H1 (cell line): ENCODE data around the gene DPPA4. TPM values are rescaled to one million over a fixed set of nuclear protein-coding genes. Genes with fewer than 3 reads are reported as not detected.

ENCODE experiments used
- CTCF ChIA-PET: fragments of 300-600 bp; sonication (Branson Sonifier 250); formaldehyde crosslinking; loops from one replicate; lab custom pipeline; 2021; ENCODE audit not compliant: partially characterized antibody; lab: Charles Lee
- POLR2A ChIA-PET: fragments of 300-600 bp; sonication (Branson Sonifier 250); formaldehyde crosslinking; loops from one replicate; lab custom pipeline; 2021; ENCODE audit warnings: inconsistent platforms; ENCODE audit not compliant: partially characterized antibody; lab: Charles Lee
- DNase-seq, 2 experiments: peaks; one replicate each; pipeline versions ENCODE4 v3.0.0 to v3.0.0-alpha.2; 2010 to 2022; ENCODE audit warnings: low spot score in 2 of 2, low read depth in 1 of 2, mixed read lengths in 1 of 2
- FAIRE-seq: peaks from 2 replicates; lab custom pipeline; 2011; peaks lifted over from hg19 to GRCh38; lab: Jason Lieb, UNC
- H2AFZ ChIP-seq: 2 replicates; pipeline ENCODE4 v1.8.1; 2012; ENCODE audit warnings: low read length, inconsistent platforms
- H2AK5ac ChIP-seq: 2 replicates; pipeline ENCODE4 v1.6.1; 2013; ENCODE audit warnings: low read depth, low read length
- H2BK120ac ChIP-seq: replicated peaks from 2 replicates; pipeline ENCODE3; 2013; ENCODE audit warnings: low read depth, low read length, inconsistent platforms
- H2BK12ac ChIP-seq: 2 replicates; pipeline ENCODE4 v1.6.1; 2013; ENCODE audit warnings: low read depth, low read length
- H2BK15ac ChIP-seq: 2 replicates; pipeline ENCODE4 v1.6.1; 2013; ENCODE audit warnings: low read length
- H2BK20ac ChIP-seq: 2 replicates; pipeline ENCODE4 v1.6.1; 2013; ENCODE audit warnings: low read length
- H2BK5ac ChIP-seq: 2 replicates; pipeline ENCODE4 v1.6.1; 2013; ENCODE audit warnings: low read depth, low read length
- H3K14ac ChIP-seq: 2 replicates; pipeline ENCODE4 v1.6.1; 2013; ENCODE audit warnings: inconsistent platforms; ENCODE audit not compliant: insufficient read length
- H3K18ac ChIP-seq: 2 replicates; pipeline ENCODE4 v1.6.1; 2013; ENCODE audit warnings: low read length; ENCODE audit errors: extremely low read depth
- H3K23ac ChIP-seq: 2 replicates; pipeline ENCODE4 v1.6.1; 2013; ENCODE audit warnings: inconsistent platforms; ENCODE audit not compliant: insufficient read length
- H3K23me2 ChIP-seq: 2 replicates; pipeline ENCODE4 v1.6.1; 2013; ENCODE audit warnings: low read depth, low read length
- H3K27ac ChIP-seq: 2 replicates; pipeline ENCODE4 v1.6.1; 2011; ENCODE audit warnings: low read depth, low read length, inconsistent platforms
- H3K27me3 ChIP-seq, 4 experiments: replicated peaks in 1 of 4; 1 replicate in 1 of 4; 2 replicates in 3 of 4; pipeline versions ENCODE4 v1.6.1 to v1.8.1; 2011 to 2013; ENCODE audit warnings: low read length in 3 of 4, mild to moderate bottlenecking in 3 of 4, inconsistent platforms in 2 of 4, mixed read lengths in 2 of 4, moderate library complexity in 1 of 4; ENCODE audit not compliant: control insufficient read depth in 3 of 4, insufficient read depth in 3 of 4; ENCODE audit errors: extremely low read depth in 1 of 4
- H3K36me3 ChIP-seq, 4 experiments: 2 replicates each; pipeline versions ENCODE4 v1.6.1 to v1.8.1; 2011 to 2013; ENCODE audit warnings: mild to moderate bottlenecking in 4 of 4, low read length in 3 of 4, moderate library complexity in 2 of 4, control low read depth in 1 of 4, inconsistent platforms in 1 of 4; ENCODE audit not compliant: insufficient read depth in 4 of 4, control insufficient read depth in 2 of 4
- H3K4ac ChIP-seq: replicated peaks from 2 replicates; pipeline ENCODE3; 2013; ENCODE audit warnings: low read length, low read depth, mixed read lengths, inconsistent platforms; ENCODE audit not compliant: insufficient read length
- H3K4me1 ChIP-seq, 4 experiments: replicated peaks in 1 of 4; 1 replicate in 1 of 4; 2 replicates in 3 of 4; pipeline versions ENCODE4 v1.6.1 to v1.8.1; 2011 to 2013; ENCODE audit warnings: low read length in 3 of 4, inconsistent platforms in 2 of 4, mixed read lengths in 1 of 4; ENCODE audit not compliant: insufficient read depth in 4 of 4, control insufficient read depth in 3 of 4
- H3K4me2 ChIP-seq, 2 experiments: 2 replicates each; pipeline versions ENCODE4 v1.6.1 to v1.8.1; 2011 to 2013; ENCODE audit warnings: low read depth in 2 of 2, low read length in 2 of 2, control low read depth in 1 of 2, inconsistent platforms in 1 of 2, mild to moderate bottlenecking in 1 of 2; ENCODE audit not compliant: insufficient read depth in 1 of 2
- H3K4me3 ChIP-seq, 4 experiments: fragments of 200-600, 300-600 bp in 1 of 4; sonication (generic), shearing (Covaris generic), sonication (Bioruptor Twin) in 1 of 4; 2 replicates each; pipeline versions ENCODE4 v1.5.1 to v1.8.1; 2011 to 2016; ENCODE audit warnings: low read length in 4 of 4, low read depth in 3 of 4, control low read depth in 2 of 4, inconsistent platforms in 2 of 4, mild to moderate bottlenecking in 2 of 4, mixed read lengths in 1 of 4, moderate library complexity in 1 of 4; ENCODE audit not compliant: insufficient read depth in 2 of 4; ENCODE audit errors: extremely low read depth in 1 of 4
- H3K56ac ChIP-seq: replicated peaks from 2 replicates; pipeline ENCODE3; 2013; ENCODE audit warnings: low read depth, mild to moderate bottlenecking, mixed read lengths, low read length, inconsistent platforms; ENCODE audit not compliant: insufficient read length
- H3K79me1 ChIP-seq: 2 replicates; pipeline ENCODE4 v1.6.1; 2013; ENCODE audit warnings: low read depth, low read length, control low read depth
- H3K79me2 ChIP-seq, 2 experiments: 2 replicates each; pipeline versions ENCODE4 v1.6.1 to v1.8.1; 2012 to 2013; ENCODE audit warnings: low read length in 2 of 2, mild to moderate bottlenecking in 2 of 2, inconsistent platforms in 1 of 2; ENCODE audit not compliant: insufficient read depth in 2 of 2, control insufficient read depth in 1 of 2
- H3K9ac ChIP-seq, 4 experiments: replicated peaks in 1 of 4; 1 replicate in 1 of 4; 2 replicates in 3 of 4; pipeline versions ENCODE4 v1.6.1 to v1.8.1; 2011 to 2013; ENCODE audit warnings: low read depth in 3 of 4, low read length in 3 of 4, control low read depth in 2 of 4, mild to moderate bottlenecking in 2 of 4, moderate library complexity in 2 of 4, inconsistent platforms in 1 of 4; ENCODE audit errors: extremely low read depth in 1 of 4
- H3K9me3 ChIP-seq, 2 experiments: 2 replicates each; pipeline versions ENCODE4 v1.6.1 to v1.8.1; 2012 to 2013; ENCODE audit warnings: mild to moderate bottlenecking in 2 of 2, moderate library complexity in 2 of 2, control low read depth in 1 of 2, inconsistent platforms in 1 of 2, low read depth in 1 of 2, low read length in 1 of 2, mixed read lengths in 1 of 2; ENCODE audit not compliant: insufficient read depth in 2 of 2
- H4K20me1 ChIP-seq, 2 experiments: replicated peaks in 1 of 2; 2 replicates each; pipeline versions ENCODE3 to v1.8.1; 2011 to 2013; ENCODE audit warnings: inconsistent platforms in 2 of 2, low read length in 2 of 2, mild to moderate bottlenecking in 1 of 2; ENCODE audit not compliant: insufficient read depth in 2 of 2, control insufficient read depth in 1 of 2
- H4K5ac ChIP-seq: 2 replicates; pipeline ENCODE4 v1.6.1; 2013; ENCODE audit warnings: low read length, low read depth, mixed read lengths, inconsistent platforms; ENCODE audit not compliant: insufficient read length
- H4K8ac ChIP-seq: 2 replicates; pipeline ENCODE4 v1.8.0; 2013; ENCODE audit warnings: mild to moderate bottlenecking, moderate library complexity, low read length, inconsistent platforms; ENCODE audit not compliant: insufficient read depth; ENCODE audit errors: extremely low read depth
- H4K91ac ChIP-seq: replicated peaks from 2 replicates; pipeline ENCODE3; 2013; ENCODE audit warnings: low read length, mixed read lengths, inconsistent platforms; ENCODE audit not compliant: insufficient read length
- BRCA1 ChIP-seq: IDR thresholded peaks from 2 replicates; pipeline ENCODE4 v1.6.1; 2012; ENCODE audit warnings: low read depth, low read length, improper control_type of control experiment
- CBX8 ChIP-seq: fragments of 300-800, 300-1000 bp; sonication (generic); IDR thresholded peaks from 2 replicates; pipeline ENCODE4 v1.7.1; 2016; ENCODE audit warnings: low read depth, low read length, borderline replicate concordance
- PHF8 ChIP-seq: fragments of 200-600 bp; sonication (generic); conservative IDR thresholded peaks from 2 replicates; pipeline ENCODE4 v1.7.1; 2012; ENCODE audit warnings: low read depth, mild to moderate bottlenecking, inconsistent platforms, low read length, moderate library complexity
- POLR2A ChIP-seq, 2 experiments: IDR thresholded peaks; 1 replicate in 1 of 2; 2 replicates in 1 of 2; pipeline ENCODE4 v1.6.1; 2011; ENCODE audit warnings: low read depth in 2 of 2, low read length in 2 of 2, mild to moderate bottlenecking in 2 of 2; ENCODE audit errors: control extremely low read depth in 1 of 2
- ZNF274 ChIP-seq: IDR thresholded peaks from 2 replicates; pipeline ENCODE4 v1.7.0; 2012; ENCODE audit warnings: low read length, borderline replicate concordance; ENCODE audit errors: extremely low read depth
- WGBS, 2 experiments: shearing (Covaris generic) in 1 of 2; methylation state at CpG; one replicate each; pipeline versions ENCODE4 v1.1.6 to v1.1.7; 2013 to 2015; ENCODE audit warnings: low lambda C conversion rate in 2 of 2, mixed read lengths in 2 of 2, inconsistent platforms in 1 of 2, low coverage in 1 of 2, missing lambda C conversion rate in 1 of 2; ENCODE audit not compliant: insufficient replicate concordance in 2 of 2, insufficient coverage in 1 of 2, insufficient read length in 1 of 2; ENCODE audit errors: extremely low coverage in 1 of 2, missing lambda C conversion rate in 1 of 2; 5-methylcytosine and 5-hydroxymethylcytosine counted together
- polyA plus RNA-seq, 7 experiments: library from polyadenylated mRNA; depleted of rRNA in 3 of 7; stranded (reverse) in 5 of 7; unstranded in 2 of 7; fragments of >200 nt in 5 of 7; fragments of 200-250 nt in 2 of 7; gene quantifications; 1 replicate in 5 of 7; 2 replicates in 1 of 7; 4 replicates in 1 of 7; pipeline versions ENCODE4 v1.2.1 to v1.2.3, GENCODE V29; 2011 to 2013; ENCODE audit warnings: missing spikeins in 2 of 7, mixed read lengths in 2 of 7
- total RNA-seq: library from RNA; stranded (reverse); fragmentation: NEBNext Ultra II Directional; extraction: Animal tissue kit (Norgen Biotek cat#: 25700); gene quantifications from 2 replicates; pipeline ENCODE4 v1.2.1, GENCODE V29; 2021
- TF ChIP-seq, protein P1 (sequence below): IDR thresholded peaks from 2 replicates; pipeline ENCODE4 v1.6.1; 2012; ENCODE audit warnings: inconsistent platforms

Gene DPPA4
- total and polyA plus RNA-seq, 2 of the 8 experiments (the other 6 are each of a cell fraction or from before 2014, with no cell fraction given) = 424 to 772 TPM

DNA sequence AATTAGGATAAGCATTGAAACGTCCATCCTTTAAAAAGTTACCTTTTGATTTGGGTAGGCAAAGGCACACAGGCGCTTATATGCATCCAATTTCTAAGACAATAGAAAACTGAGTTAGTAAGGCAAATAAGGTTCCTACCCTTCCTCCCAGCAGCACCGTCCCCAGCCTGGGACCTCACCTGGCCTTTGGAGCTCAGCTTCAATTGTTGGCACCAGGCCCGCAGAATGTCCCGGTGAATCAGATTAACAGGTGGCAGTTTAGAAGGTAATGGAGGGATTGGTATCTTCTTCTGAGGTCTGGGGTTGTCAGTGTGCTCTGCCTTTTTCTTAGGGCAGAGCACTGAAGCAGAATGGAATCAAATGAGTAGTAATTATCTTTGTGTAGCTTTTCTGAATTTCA lies 5.7 kb downstream of the DPPA4 start:
- POLR2A ChIA-PET = interaction anchor here (0.8 to 37.7 kb wide), 9 partner anchors 2 to 136 kb away, joined by 3 to 681 read pairs (median 8); partner anchors contain the start of genes DPPA2 and DPPA4
- H2BK120ac ChIP-seq = no peak overlapping the region

More for the DNA sequence above, 5.7 kb downstream of the DPPA4 start:
- Histone ChIP-seq H3K27me3 (no peaks in the 10 kb centered on the region), H2BK5ac (no peak overlapping the region), H3K79me1 (no peaks in the 10 kb centered on the region; the same call in 1 of the 2 replicates), H3K23me2 (peaks cover 13% of the 10 kb centered on the region), H3K14ac (no peak overlapping the region), H3K23ac (no peak overlapping the region), H3K4me2 (peak overlapping the region; percentile 88 to 100)
- no peak for DNase-seq
- TF ChIP-seq ZNF274 (no peak), BRCA1 (no peak), PHF8 (no peak), CBX8 (no peak), POLR2A (IDR thresholded peaks at IDR 0.05; ENCODE audit: control extremely low read depth in 1 of 2, low read depth in 2 of 2, low read length in 2 of 2) (0 out of 3 replicates have a peak, but pooled peaks of 1 of the 2 experiments have one; percentile 24)
- TF ChIP-seq, protein P1, sequence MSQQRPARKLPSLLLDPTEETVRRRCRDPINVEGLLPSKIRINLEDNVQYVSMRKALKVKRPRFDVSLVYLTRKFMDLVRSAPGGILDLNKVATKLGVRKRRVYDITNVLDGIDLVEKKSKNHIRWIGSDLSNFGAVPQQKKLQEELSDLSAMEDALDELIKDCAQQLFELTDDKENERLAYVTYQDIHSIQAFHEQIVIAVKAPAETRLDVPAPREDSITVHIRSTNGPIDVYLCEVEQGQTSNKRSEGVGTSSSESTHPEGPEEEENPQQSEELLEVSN = no peak
- TF ChIP-seq, all 59 proteins: peak for 1
- Histone ChIP-seq H4K5ac (no peak overlapping the region), H3K4me3 (peak overlapping the region in 2 of 4 experiments; percentile 2 to 95; a peak in 3 of 8 replicates), H4K8ac (no peak overlapping the region), H3K4me1 (peaks cover 7 to 11% (median 8%) of the 10 kb centered on the region in 4 experiments; a peak in 6 of 7 replicates), H2BK12ac (no peak overlapping the region), H2AFZ (no peak overlapping the region), H4K91ac (no peak overlapping the region), H2BK20ac (no peak overlapping the region), H2BK15ac (no peak overlapping the region), H3K56ac (no peak overlapping the region), H3K18ac (no peak overlapping the region), H3K4ac (no peak overlapping the region), H3K9ac (no peak overlapping the region), H3K27ac (no peak overlapping the region), H3K79me2 (peaks cover 41 to 84% of the 10 kb centered on the region in 2 experiments), H3K36me3 (peaks cover 35 to 100% (median 71%) of the 10 kb centered on the region in 4 experiments), H2AK5ac (no peak overlapping the region), H3K9me3 (no peaks in the 10 kb centered on the region), H4K20me1 (peaks cover 36 to 52% of the 10 kb centered on the region in 2 experiments)
- FAIRE-seq = no peak
- 84% methylated on average over 5 of the region's 5 CpGs; no CpG with 5 or more reads in 1 of the 2 experiments for WGBS, 2 experiments
- CTCF ChIA-PET = interaction anchor here (0.5 to 3.8 kb wide), 9 partner anchors 14 to 615 kb away, joined by 3 to 11 read pairs (median 4); no protein-coding TSS in a partner anchor
